HUDEP-2 (cell line): ENCODE data around the gene FRY.
A peak's percentile ranks its signal among the peaks of the same experiment; 100 is the strongest.

Source experiments
- DNase-seq, 76 experiments: peaks; one replicate each; lab custom pipeline; 2025; ENCODE audit not compliant: unreplicated experiment in 76 of 76; lab: John Stamatoyannopoulos, UW

The FRY gene

DNA sequence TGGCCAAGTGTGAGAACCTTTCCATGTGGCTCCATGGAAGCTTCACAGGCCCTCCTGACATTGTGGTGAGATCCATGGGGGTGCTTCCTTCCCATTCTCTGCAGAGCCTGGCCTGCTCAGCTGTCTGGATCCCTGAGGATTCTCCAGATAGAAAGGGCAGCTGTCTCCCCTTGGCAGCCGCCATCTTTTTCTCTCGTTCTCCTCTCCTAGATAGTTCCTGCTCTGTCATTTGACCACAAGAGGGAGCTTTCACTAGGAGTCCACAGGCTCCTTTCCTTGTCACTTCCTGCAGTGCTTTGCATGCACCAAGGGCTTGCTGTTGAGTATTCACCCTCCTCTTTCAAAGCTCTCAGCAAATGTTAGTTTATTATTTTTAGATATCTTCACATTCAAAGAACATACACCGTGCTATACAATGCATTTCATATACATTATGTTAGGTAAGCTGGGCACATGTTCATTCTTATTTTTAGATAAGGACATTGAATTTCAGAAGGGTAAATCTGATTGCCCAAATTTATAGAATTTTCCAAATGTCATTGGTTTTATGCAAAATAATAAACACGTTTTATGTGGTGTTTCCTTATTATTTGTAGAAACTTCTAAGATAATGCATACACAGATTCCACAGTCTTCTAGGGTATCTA is 133.2 kb downstream of the FRY start:
- DNase-seq = peak in 65 of 76 experiments; percentile 2 to 82 (median 43)

- DNase-seq = no peak
Observed at GRCh38 chr13:32165796-32166195, 134.2 kb downstream of the FRY start.

DNA sequence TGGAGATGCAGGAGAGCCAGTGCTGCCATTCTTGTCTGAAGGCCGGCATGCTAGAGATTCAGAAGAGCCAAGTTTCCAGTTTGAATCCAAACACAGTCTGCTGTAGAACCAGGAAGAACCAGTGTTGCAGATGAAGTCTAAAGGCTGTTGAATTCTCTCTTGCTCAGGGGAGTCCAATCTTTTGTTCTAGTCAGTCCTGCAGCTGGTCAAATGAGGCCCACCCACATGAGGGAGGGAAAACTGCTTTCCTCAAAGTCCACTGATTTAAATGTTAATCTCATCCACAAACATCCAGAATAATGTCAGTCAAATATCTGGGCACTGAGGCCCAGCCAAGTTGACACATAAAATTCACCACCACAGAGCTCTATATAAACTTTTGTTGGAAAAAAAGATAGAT is 136.6 kb downstream of the FRY start:
- no peak for DNase-seq

DNA sequence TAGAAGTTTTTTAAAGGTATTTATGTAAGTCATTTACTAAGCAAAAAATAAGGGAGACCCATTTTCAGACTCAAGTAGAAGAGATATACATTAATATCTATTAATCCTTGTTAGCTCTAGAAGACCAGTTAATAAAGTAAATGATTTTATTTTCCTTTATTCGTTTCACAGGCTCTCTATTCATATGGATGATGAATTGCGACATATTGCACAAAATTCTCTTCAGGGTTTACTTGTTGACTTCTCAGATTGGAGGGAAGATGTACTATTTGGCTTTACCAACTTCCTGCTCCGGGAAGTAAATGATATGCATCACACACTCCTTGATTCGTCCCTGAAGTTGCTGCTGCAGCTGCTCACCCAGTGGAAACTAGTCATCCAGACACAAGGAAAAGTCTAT is 139.3 kb downstream of the FRY start:
- no peak for DNase-seq

DNA sequence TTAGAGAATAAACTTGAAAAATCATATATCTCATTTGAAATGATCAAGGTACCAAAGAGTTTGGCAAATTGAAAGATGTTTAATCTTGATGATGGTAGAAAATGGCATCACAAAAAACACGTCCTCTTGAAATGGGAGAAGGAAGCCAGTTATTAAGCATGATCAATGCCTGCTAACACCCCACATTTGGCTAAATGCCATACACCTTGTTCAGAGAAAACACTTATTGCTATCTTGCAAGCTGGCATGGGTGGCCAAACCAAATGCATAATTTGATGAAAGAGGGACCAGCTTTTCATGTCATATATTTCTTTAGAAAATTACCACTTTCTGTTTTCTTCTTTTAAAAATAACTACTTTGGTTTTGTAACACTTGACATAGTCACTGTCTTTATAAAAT is 142.3 kb downstream of the FRY start:
- peak in 27 of 76 experiments; percentile 1 to 63 (median 26) for DNase-seq

- DNase-seq = no peak
Observed at GRCh38 chr13:32174366-32174765, 142.8 kb downstream of the FRY start.

DNA sequence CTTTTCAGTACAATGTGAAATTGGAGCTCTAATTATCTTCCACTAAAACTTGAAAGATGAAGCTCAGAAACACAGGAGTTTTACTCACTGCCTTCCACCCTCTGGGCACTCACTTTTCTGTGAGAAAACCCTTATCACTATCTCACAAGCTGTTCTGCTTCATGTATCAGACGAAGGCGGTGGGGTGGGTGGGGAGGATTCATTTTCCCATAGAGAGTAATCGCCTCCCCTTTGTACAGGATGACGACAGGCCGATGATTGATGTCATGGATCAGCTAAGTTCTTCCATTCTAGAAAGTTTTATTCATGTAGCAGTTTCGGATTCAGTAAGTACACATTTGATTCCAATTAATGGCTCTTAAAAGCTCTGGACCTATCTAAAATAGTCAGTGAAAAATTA is 143.7 kb downstream of the FRY start:
- DNase-seq = peak in 73 of 76 experiments; percentile 13 to 91 (median 73)

- no peak for DNase-seq
Observed at GRCh38 chr13:32175943-32176342, 144.4 kb downstream of the FRY start.

GRCh38 chr13:32176696-32177095 is 145.1 kb downstream of the FRY start:
- no peak for DNase-seq

DNA sequence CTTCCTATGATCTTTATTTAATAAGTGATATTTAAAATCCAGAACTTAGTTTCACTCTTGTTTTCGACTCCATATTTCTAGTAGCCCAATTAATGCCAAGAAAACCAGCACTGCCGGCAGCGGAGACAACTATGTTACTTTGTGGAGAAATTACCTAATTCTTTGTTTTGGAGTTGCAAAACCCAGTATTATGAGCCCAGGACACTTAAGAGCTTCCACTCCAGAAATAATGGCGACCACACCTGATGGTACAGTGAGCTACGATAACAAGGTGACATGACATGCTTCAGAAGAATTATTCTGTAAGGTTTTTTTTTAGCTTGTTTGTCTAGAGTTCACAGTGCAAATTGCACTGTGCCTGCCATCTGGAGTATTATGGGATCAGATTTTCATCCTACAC is 147.2 kb downstream of the FRY start:
- no peak for DNase-seq

GRCh38 chr13:32179708-32180107 is 148.1 kb downstream of the FRY start:
- no peak for DNase-seq

- DNase-seq = no peak
Observed at GRCh38 chr13:32187651-32188050, 156.1 kb downstream of the FRY start.

DNA sequence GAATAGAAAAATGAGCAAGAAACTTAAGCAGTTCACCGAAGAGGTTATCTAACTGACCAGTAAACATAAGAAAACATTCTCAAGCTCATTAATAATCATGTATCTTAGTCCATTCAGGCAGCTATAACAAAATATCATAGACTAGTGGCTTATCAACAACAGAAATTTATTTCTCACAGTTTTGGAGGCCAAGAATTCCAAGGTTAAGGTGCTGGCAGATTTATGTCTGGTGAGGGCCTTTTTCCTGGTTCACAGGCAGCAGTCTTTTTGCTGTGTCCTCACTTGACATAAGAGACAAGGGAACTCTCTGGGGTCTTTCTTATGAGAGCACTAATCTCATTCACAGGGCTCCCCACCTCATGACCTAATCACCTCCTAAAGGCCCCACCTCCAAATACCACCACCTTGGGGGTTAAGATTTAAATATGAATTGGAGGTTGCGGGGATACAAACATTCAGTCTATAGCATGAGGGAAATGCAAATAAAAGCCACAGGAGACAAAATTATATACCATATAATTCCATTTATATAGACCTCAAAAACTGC is 160.0 kb downstream of the FRY start:
- DNase-seq = no peak

GRCh38 chr13:32195713-32196112 is 164.1 kb downstream of the FRY start:
- no peak for DNase-seq

GRCh38 chr13:32199168-32199567 is 167.6 kb downstream of the FRY start:
- no peak for DNase-seq

DNA sequence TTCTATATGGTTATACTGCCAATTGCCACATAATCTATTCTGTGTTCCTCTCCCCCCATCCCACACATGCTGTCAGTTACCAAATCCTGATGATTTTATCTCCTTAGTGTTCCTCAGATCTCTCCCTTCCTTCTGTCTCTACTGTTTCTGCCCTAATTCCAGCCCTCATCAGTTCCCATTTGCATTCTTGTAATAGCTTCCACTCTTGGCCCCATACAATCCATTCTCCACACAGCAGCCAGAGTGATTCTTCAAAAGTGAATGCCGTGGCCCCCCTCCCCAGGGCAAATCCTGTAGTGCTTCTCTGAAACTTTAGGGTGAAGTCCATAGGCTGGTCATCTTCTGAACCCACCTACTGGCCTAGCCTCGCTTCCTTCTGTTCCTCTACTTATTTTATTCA is 169.2 kb downstream of the FRY start:
- DNase-seq = no peak

DNA sequence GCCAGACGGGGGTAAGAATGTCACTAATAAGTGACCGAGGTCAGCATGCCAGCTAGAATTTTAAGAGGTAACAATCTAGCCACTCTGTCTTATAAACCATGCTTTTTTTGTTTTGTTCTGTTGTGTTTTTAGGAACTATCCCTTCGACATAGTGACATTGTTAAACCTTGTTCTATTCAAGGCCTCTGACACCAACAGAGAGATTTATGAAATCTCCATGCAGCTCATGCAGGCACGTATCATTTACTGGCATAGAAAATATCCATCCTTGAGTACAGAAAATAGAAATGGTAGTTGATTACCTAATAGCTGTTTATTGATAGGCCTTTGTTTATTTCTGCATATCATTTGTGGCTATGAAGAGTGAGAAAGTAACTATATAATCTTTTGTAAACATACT is 170.2 kb downstream of the FRY start:
- DNase-seq = no peak

DNA sequence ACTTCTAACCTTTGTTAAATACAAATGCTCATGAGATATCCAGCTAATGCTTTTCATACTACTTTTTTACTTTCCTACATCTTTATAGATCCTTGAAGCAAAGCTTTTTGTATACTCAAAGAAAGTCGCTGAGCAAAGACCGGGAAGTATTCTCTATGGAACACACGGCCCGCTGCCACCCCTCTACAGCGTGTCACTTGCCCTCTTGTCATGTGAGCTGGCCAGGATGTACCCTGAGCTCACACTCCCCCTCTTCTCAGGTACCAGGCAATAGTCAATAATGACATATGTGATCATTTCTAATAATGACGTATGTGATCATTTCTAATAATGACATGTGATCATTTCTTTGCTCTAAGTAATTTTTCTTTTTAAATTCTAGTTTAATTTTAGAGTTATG is 170.7 kb downstream of the FRY start:
- no peak for DNase-seq

DNA sequence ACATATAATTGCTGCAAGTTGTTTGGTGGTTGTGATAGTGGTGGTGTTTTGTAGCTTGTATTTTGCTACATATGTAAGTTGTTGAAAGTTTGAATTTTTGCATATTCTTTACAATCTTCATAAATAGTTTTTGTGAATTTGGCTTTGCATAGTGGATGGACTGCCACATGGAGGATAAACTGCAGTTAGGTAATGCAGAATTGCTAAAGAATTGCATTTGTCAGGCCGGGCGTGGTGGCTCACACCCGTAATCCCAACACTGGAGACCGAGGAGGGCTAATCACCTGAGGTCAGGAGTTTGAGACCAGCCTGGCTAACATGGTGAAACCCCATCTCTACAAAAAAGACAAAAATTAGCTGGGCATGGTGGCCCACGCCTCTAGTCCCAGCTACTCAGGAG is 171.6 kb downstream of the FRY start:
- no peak for DNase-seq

DNA sequence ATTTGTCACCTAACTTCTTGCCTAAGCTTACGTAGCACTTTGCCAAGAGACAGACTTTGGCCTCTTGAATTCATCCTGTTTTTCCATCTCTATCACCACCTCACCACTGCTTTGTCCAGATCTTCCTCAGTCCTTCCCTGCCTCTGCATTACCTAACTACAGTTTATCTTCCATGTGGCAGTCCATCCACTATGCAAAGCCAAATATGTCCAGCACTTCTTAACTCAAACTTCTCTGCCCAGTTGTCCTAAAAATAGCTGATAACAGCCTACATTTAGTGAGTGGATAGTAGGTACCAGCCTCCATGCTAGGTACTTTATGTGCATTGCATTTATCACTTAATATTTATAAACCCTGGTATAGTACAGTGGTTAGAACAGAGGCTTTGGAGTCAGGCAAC is 172.2 kb downstream of the FRY start:
- DNase-seq = no peak

- DNase-seq = no peak
Observed at GRCh38 chr13:32205431-32206096, 174.0 kb downstream of the FRY start.

DNA sequence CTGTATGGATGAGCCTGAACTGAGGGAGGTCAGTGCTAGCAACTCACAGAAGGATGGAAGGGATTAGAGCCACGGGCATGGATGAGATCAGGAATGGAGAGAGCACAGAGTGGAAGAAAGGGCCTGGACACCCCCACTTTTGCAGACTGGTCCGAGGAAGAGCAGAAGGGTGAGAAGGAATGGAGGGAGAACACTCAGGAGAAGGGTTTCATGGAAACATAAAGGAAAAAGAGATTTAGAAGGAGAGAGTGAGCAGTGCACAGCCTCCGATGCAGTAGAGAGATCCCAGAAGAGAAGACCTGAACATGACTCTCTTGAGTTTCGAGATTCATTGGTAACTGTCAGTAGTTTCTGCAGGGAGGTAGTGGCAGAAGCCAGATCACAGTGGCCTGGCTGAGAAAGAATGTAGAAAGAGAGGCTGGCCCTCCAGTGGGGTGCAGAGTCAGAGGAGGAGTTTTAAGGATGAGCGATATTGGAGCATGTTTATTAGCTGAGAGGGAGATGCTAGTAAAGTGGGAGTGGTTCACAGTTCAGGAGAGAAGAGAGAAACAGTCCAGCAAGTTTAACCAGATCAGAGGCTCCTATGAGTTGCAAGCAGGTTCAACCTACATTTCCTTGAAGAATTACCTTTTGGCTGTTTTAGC is 174.6 kb downstream of the FRY start:
- DNase-seq = no peak
